GM18868 (cell line): ENCODE results near the gene SLC25A21.
A peak's percentile ranks its signal among the peaks of the same experiment; 100 is the strongest.

Experiments used
- ATAC-seq: cut with Tn5 transposase; IDR thresholded peaks from one replicate; pipeline ENCODE4 v1.9.1; 2021; ENCODE audit warnings: mild to moderate bottlenecking, moderate library complexity; ENCODE audit not compliant: unreplicated experiment

The SLC25A21 gene

GRCh38 chr14:36791402-36791801 lies 381.0 kb downstream of the SLC25A21 start:
- no peak for ATAC-seq

- no peak for ATAC-seq
These were observed 386.9 kb downstream of the SLC25A21 start for GRCh38 chr14:36785511-36785910.

GRCh38 chr14:36784541-36784940 lies 387.9 kb downstream of the SLC25A21 start:
- no peak for ATAC-seq

- ATAC-seq, result no peak
These were observed 390.5 kb downstream of the SLC25A21 start for GRCh38 chr14:36781897-36782296.

- no peak for ATAC-seq
These were observed 398.8 kb downstream of the SLC25A21 start for GRCh38 chr14:36773558-36773957.

- ATAC-seq, result peak; percentile 59
These were observed 399.3 kb downstream of the SLC25A21 start for GRCh38 chr14:36773136-36773540.

- ATAC-seq, result no peak
These were observed 401.3 kb downstream of the SLC25A21 start for GRCh38 chr14:36771028-36771640.

- ATAC-seq, result no peak
These were observed 403.6 kb downstream of the SLC25A21 start for GRCh38 chr14:36768638-36769337.

GRCh38 chr14:36767603-36768281 lies 404.7 kb downstream of the SLC25A21 start:
- ATAC-seq, result no peak

- no peak for ATAC-seq
These were observed 405.4 kb downstream of the SLC25A21 start for GRCh38 chr14:36766974-36767373.

GRCh38 chr14:36757734-36758601 lies 414.4 kb downstream of the SLC25A21 start:
- no peak for ATAC-seq

GRCh38 chr14:36756226-36756625 lies 416.2 kb downstream of the SLC25A21 start:
- ATAC-seq, result no peak

- ATAC-seq, result no peak
These were observed 416.6 kb downstream of the SLC25A21 start for GRCh38 chr14:36755756-36756155.

- ATAC-seq, result no peak
These were observed 420.5 kb downstream of the SLC25A21 start for GRCh38 chr14:36751920-36752319.

- ATAC-seq, result no peak
These were observed 421.3 kb downstream of the SLC25A21 start for GRCh38 chr14:36751106-36751505.

- no peak for ATAC-seq
These were observed 422.2 kb downstream of the SLC25A21 start for GRCh38 chr14:36750244-36750643.

- ATAC-seq, result no peak
These were observed 423.7 kb downstream of the SLC25A21 start for GRCh38 chr14:36748610-36749213.

GRCh38 chr14:36747411-36748184 lies 424.8 kb downstream of the SLC25A21 start:
- no peak for ATAC-seq

GRCh38 chr14:36746872-36747271 lies 425.5 kb downstream of the SLC25A21 start:
- ATAC-seq, result no peak

GRCh38 chr14:36741858-36742257 lies 430.5 kb downstream of the SLC25A21 start:
- ATAC-seq, result no peak
